ENCODE measurements around the gene CST9L.

The CST9L gene, protein sequence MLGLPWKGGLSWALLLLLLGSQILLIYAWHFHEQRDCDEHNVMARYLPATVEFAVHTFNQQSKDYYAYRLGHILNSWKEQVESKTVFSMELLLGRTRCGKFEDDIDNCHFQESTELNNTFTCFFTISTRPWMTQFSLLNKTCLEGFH

DNA sequence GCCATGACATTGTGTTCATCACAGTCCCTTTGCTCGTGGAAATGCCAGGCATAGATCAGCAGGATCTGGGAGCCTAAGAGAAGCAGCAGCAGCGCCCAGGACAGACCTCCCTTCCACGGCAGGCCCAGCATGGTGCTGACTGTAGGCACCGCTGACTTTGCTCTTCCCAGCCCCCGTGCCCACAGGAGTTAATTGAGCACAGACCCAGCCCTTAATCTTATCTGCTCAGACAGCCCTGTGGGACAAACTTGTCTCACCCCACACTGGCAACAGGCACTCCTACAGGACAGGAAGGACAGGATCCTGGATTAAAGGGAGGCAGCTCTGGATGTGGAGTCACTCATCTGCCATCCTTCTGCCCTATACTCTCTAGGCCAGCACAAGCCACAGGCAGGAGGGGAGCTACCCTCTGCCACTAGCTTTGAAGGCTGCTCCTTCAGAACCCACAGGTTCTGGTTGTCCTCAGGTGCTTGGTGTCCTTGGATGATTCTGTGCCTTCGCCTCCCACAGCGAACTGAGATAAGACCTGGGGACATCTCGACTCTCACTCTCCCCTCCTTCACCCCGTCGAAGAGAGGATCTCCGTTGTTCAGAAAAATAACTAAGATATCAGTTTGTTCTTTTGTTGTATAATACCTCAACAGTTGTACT, at the start of gene CST9L:
Gene CST9L, minus strand, starts transcription at position 165 of the 651 bp plus-strand sequence. Its CDS starts 34 bp downstream, at position 131.
- DNase-seq (ENCODE audit: low read depth): no peak

- DNase-seq (ENCODE audit: low read depth): no peak
These were observed 45.9 kb upstream of the CST9L start for GRCh38 chr20:23614163-23614562.

DNA sequence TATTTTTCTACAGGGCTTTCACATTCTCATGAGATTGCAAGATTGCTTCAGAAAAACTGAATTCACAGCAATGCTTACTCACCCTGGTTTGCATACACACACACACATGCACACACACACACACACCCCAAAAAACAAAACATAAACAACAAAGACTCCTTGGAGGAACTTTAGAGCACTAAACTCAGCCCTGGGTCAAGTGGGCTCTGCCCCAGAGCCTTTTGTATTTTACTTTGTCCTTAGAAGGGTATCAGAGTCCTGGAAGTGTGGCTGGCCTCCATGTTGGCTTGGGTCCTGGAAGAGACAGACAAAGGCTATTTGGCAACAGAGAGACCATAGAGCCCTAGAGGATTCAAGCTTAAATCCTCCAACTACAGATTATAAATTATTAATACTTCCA, 45.4 kb upstream of the CST9L start:
- no peak for DNase-seq (ENCODE audit: low read depth)

GRCh38 chr20:23612396-23612795, 44.1 kb upstream of the CST9L start:
- no peak for DNase-seq (ENCODE audit: low read depth)

GRCh38 chr20:23609486-23610109, 41.3 kb upstream of the CST9L start:
- no peak for DNase-seq (ENCODE audit: low read depth)

DNA sequence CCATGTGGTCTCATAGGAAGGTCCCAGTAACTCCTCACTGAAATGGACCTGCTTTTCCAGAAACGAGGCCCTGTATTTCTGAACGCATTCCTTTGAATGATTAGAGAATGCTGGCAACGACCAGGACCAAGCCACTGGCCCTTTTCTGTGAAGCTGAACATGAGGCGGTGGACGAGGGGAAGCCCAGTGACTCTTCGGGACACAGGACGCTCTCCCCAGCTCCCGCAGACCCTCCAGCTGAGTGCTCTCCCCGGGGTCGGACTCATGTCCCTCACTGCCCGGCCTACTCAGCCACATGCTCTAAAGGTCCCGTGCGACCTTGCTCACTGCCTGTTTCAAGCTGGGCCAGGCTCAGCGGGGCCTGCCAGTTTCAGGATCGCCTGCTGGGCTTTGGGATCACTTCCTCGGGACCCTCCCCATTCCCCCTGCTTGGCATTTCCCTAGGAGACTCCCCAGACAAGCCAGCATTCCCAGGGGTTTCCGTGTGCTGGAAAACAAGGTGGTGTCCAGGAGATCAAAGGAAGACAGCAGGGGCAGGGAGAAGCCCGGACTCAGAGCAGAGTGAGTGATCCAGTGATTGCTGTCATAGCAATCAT, 40.1 kb upstream of the CST9L start:
- DNase-seq (ENCODE audit: low read depth): no peak

- no peak for DNase-seq (ENCODE audit: low read depth)
These were observed 39.4 kb upstream of the CST9L start for GRCh38 chr20:23607497-23608245.

- DNase-seq (ENCODE audit: low read depth): peak; percentile 41
These were observed 38.4 kb upstream of the CST9L start for GRCh38 chr20:23606652-23607049.

DNA sequence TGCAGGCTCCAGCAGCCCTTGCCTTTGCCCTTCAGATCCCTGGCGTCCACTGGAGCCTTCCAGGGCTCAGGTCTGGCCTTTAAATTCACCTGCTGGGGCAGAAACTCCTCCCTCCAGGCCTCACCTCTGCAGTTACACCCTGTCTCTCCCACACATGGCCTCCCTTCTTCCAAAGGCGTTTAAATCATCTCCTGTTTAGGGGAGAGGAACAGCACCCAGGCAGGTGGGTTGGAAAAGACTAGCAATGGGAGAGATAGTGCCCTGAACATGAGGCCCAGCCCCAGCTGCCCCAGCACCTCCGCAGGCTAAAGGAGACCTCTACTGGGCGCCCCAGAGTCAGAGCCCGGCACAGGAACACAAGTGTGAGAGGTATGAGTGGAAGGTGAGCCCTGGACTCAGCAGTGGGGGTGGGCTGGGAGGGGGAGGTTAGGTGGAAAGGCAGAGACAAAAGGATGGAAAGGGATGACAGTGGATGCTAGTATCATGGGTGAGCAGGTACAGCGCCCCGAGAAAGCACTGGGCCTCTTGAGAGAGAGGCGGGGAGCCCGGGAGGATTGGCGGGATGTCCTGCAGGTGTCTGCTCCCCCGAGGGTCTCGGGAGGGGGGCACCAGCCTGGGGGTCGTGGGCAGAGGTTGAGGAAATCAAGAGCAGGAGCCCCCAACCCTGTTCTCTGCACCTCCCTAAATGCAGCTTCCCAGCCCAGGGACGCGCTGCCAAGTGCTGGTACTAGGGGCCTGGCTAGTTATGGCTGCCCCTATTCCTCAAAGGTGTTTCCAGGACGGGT, 37.8 kb upstream of the CST9L start, which contains the start of gene CST9:
Gene CST9, minus strand, starts transcription at position 51 of the 785 bp plus-strand sequence. CDS start 53 bp downstream, outside the sequence.
- DNase-seq (ENCODE audit: low read depth): no peak

DNA sequence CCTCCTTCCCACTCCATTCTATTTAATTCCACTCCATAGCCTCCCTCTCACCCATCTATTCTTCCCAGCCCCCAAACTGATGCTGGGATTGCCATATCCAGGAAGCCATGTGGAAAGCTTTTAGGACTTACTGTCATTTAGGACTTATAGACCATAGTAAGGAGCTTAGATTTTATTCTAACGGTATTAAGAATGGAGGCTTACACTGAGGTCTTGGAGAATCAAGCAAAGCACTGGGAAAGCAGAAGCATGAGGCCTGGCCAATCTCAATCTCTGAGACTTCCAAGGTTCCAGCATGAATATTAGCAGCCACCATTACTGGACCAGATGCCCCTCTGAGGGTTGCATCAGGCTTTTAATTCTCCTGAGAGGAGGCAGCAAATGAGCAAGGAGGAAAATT, 36.0 kb upstream of the CST9L start:
- DNase-seq (ENCODE audit: low read depth): no peak

DNA sequence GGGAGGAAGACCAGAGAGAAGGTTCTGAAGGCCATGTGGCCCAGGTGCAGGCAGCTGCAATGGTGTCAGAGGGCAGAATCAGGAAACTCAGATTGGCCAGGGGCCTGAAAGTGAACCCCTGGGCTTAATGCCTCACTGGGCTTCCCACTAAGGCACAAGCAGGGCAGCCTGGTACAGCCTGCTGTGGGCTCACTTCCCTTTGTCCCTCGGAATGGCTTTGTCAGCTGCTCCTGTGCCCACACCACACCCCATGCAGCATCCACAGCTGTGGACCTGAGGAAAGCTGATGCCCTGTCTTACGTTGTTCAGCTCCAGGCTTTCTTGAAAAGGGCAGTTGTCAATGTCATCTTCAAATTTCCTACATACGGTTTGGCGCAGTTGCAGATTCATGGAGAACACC, 35.0 kb upstream of the CST9L start:
- no peak for DNase-seq (ENCODE audit: low read depth)

GRCh38 chr20:23602699-23603098, 34.4 kb upstream of the CST9L start:
- DNase-seq (ENCODE audit: low read depth): no peak

- DNase-seq (ENCODE audit: low read depth): no peak
These were observed 34.0 kb upstream of the CST9L start for GRCh38 chr20:23602241-23602640.

- no peak for DNase-seq (ENCODE audit: low read depth)
These were observed 33.4 kb upstream of the CST9L start for GRCh38 chr20:23601715-23602114.

GRCh38 chr20:23598481-23598880, 30.2 kb upstream of the CST9L start:
- no peak for DNase-seq (ENCODE audit: low read depth)

DNA sequence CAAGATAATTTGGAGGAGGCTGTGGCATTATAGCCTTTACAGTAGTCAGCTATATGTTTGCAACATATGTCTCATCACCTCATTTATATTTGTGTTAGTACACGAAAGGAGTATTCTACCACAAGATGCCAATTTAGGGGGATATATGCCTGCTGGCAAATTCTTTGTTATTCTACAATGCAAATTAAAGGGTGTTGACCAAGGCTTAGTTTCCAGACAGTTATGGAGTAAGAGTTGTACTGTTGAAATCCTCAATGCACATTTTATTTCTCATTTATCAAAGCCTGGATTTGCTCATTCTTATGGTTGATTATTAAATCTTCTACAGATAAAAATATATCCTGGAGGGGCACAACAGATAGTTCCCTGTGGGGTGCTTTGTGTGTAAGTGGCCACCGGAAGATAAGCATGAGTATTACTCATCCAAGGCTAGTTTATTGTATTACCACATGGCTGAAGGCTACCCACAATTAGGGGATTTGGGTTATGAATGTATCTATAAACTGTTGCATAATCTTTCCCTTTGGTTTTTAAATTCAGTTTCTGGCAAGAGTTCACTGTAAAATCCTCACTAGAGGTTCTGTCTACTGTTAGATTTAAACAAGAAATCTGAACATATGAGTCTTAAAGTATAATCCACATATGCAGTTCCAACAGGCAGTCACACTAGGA, 28.4 kb upstream of the CST9L start:
- no peak for DNase-seq (ENCODE audit: low read depth)

DNA sequence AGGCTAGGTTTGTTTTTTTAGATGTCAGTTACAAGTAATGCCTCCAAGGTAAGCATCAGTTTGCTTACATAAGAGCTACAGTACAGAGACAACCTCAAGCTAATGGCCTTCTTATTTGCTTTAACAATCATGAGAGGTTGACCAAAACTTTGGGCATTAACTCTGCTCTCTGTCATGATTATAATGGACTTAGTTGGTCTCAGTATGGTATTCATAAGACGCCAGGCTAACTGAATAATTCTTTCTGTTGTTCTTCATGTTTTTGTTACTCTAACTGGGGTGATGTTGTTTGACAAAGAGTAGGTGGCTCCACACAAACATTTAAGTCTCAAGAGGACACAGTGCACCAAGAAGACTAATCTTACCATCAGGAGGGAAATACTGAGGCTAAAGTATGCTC, 27.7 kb upstream of the CST9L start:
- no peak for DNase-seq (ENCODE audit: low read depth)

DNA sequence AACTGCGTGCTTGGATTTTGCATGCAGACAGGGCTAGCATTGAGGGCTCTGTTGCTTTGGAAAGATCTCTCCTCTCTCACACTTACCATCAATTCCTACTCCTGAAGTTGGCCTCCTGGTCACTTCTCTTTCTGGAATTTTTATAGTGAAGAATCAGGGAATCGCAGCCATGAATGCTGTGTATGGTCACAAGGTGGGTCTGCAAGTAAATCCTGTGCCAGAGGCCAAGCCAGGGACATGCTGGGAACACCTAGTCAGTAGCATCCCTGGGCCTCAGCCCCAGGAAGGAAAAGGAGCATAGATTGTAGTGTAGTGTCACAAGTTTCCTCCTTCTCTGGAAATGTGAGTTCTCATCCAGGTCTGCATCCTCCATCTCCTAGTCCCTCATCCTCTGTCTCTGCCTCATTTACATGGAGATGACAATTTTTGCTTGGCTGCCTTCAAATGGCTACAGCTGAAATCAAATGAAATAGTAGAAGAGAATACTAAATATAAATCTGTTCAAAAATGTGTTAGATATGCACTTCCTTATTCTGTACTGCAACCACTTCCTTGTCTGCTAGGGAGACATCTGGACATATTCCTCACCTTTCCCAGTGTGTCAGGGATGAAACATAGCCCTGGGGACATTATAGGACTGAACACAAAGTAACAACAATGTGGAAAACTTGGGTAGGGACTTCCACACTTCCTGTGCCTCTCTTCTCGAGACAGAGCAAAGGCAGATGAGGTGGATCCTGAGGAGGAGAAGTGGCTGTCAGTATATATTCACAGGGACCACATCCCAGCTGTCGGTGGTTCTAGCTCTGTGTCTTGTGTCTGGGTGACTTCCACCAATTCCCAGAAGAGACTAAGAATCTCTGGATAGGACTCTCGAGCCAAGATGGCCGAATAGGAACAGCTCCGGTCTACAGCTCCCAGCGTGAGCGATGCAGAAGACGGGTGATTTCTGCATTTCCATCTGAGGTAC, 20.4 kb upstream of the CST9L start:
- DNase-seq (ENCODE audit: low read depth): no peak

DNA sequence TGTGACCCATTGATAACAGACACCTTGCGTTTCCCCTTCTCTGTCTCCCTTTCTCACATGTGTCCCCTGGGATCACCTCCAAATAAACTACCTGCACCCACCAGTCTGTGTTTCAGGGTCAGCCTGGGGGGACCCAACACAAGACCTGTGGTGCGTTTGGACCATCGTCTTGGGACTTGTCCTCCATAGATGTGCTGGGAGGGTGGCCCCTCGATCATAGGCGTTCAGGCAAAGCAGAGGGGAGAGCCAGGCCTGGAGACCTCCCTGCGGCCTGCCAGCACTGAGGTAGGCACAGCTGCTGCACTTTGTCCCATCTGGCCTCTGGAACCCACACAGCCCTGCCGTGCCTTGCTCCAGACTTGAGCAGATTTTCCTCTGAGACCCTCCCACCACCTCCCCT, 19.3 kb upstream of the CST9L start:
- no peak for DNase-seq (ENCODE audit: low read depth)

Measured in stimulated activated CD8-positive, alpha-beta memory T cell treated with anti-CD3 and anti-CD28 coated beads, Interleukin-15, amount 100 ng/mL, for 24 hours (primary cell).